Right atrium auricular region (tissue), 2 donors: ENCODE data around the gene RALA. TPM values are rescaled to one million over a fixed set of nuclear protein-coding genes. Genes with fewer than 3 reads are reported as not detected.

Experiments used
- DNase-seq: peaks from one replicate; pipeline ENCODE4 v3.0.0-alpha.2; 2019; ENCODE audit warnings: low spot score
- H3K27ac ChIP-seq, 2 donors: fragments of 200-600 bp; sonication (generic); 1 replicate in 1 of 2; 2 replicates in 1 of 2; pipeline ENCODE4 v1.5.1; 2016 to 2019
- H3K27me3 ChIP-seq, 2 donors: fragments of 200-600 bp; sonication (generic); one replicate each; pipeline versions ENCODE4 v1.5.1 to v1.6.0; 2017 to 2019
- H3K36me3 ChIP-seq: fragments of 200-600 bp; sonication (generic); one replicate; pipeline ENCODE4 v1.5.1; 2016
- H3K4me1 ChIP-seq, 2 donors: fragments of 200-600 bp; sonication (generic); one replicate each; pipeline versions ENCODE4 v1.5.1 to v1.6.0; 2017 to 2019
- H3K4me3 ChIP-seq, 2 donors: fragments of 200-600 bp; sonication (generic); 1 replicate in 1 of 2; 2 replicates in 1 of 2; pipeline ENCODE4 v1.5.1; 2017 to 2019; ENCODE audit warnings: mild to moderate bottlenecking in 1 of 2, moderate library complexity in 1 of 2
- H3K9me3 ChIP-seq, 2 donors: fragments of 200-600 bp; sonication (generic); one replicate each; pipeline ENCODE4 v1.5.1; 2019
- total RNA-seq, 2 donors: library from RNA; depleted of rRNA; stranded (reverse); fragments of >200 nt; gene quantifications; one replicate each; pipeline ENCODE4 v1.1.0, GENCODE V29; 2016
- TF ChIP-seq, protein P1 (sequence below), 2 donors: fragments of 200-600 bp; sonication (generic); IDR thresholded peaks; one replicate each; pipeline ENCODE4 v1.5.1; 2019; ENCODE audit warnings: antibody characterized with exemption in 2 of 2

RALA gene
- total RNA-seq, 2 donors from 2014 or later, result 13.2 to 14.0 TPM

DNA sequence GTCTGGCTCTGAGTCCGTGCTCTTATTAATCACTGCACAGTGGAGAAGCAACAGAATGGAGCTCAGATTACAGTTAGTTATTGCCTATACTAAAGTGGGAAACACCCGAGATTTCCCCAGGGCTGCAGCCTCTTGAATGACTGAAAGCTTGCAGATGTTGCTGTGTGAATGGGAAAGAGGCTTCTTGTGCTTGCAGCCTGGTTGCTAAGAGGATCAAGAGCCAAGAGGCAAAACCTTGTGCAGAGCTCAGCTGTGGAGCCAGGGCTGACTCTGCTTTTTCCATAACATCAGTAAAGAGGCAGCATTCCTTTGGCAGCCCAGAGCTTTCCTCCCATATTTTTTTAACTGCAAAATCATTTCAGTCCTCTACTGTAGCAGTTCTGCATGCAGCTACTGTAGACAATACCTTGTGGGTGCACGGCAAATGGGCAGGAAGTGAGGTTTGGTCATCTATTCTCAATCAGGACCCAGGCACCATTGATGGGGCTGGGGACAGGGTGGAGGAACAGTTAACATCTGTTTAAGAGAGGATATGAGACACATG lies 86.5 kb downstream of the RALA start:
- Histone ChIP-seq H3K27me3 (no peaks in the 10 kb centered on the region), H3K4me1 (peaks cover 0 to 9% of the 10 kb centered on the region in 2 donors), H3K4me3 (no peak overlapping the region), H3K36me3 (peaks cover 13% of the 10 kb centered on the region), H3K27ac (no peak overlapping the region), H3K9me3 (peaks cover 0 to 14% of the 10 kb centered on the region in 2 donors)
- DNase-seq, result no peak
- TF ChIP-seq, protein P1, sequence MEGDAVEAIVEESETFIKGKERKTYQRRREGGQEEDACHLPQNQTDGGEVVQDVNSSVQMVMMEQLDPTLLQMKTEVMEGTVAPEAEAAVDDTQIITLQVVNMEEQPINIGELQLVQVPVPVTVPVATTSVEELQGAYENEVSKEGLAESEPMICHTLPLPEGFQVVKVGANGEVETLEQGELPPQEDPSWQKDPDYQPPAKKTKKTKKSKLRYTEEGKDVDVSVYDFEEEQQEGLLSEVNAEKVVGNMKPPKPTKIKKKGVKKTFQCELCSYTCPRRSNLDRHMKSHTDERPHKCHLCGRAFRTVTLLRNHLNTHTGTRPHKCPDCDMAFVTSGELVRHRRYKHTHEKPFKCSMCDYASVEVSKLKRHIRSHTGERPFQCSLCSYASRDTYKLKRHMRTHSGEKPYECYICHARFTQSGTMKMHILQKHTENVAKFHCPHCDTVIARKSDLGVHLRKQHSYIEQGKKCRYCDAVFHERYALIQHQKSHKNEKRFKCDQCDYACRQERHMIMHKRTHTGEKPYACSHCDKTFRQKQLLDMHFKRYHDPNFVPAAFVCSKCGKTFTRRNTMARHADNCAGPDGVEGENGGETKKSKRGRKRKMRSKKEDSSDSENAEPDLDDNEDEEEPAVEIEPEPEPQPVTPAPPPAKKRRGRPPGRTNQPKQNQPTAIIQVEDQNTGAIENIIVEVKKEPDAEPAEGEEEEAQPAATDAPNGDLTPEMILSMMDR (IDR thresholded peaks at IDR 0.05), result no peak

DNA sequence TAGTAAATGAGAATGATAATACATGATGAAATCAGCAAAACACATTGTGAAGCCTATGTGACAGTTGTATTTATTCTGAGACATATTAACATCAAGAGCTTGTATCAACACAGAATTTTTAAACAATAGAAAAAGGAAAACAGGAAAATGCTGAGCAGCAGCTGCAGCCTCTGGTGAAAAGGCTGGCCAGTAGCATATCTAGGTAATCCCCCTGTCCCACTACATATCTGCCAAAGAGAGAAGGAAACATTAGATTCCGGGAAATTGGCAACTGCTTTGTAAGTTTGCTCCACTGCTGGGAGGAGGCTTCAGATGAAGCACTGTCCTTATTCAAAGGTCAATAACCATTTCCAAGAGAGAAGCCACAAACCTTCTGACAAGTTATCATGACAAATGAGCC lies 89.4 kb downstream of the RALA start:
- Histone ChIP-seq H3K27ac (no peak overlapping the region), H3K9me3 (peaks cover 0 to 20% of the 10 kb centered on the region in 2 donors), H3K36me3 (no peaks in the 10 kb centered on the region), H3K4me1 (peaks cover 0 to 9% of the 10 kb centered on the region in 2 donors), H3K27me3 (no peaks in the 10 kb centered on the region), H3K4me3 (no peak overlapping the region)
- TF ChIP-seq, protein P1 (IDR thresholded peaks at IDR 0.05), result no peak
- DNase-seq, result no peak

DNA sequence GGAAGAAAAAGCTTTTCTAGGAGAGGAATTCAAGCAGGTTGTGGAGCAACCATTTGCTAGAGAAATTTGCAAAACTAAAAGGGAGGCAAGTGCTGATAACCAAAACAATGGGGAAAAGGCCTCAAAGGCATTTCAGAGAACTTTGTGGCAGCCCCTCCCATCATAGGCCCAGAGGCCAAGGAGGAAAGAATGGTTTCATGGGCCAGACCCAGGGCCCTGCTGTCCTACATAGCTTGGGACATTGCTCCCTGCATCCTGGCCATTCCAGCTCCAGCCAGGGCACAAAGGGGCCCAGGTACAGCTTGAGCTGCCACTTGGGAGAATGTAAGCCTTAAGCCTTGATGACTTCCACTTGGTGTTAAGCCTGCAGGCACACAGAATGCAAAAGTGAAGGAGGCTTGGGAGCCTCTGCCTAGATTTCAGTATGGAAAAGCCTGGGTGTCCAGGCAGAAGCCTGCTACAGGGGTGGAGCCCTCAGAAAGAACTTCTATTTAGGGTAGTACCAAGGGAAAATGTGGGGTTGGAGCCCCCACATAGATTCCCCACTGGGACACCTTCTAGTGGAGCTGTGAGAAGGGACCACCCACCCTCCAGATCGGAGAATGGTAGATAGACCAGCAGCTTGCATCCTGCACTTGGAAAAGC lies 91.2 kb downstream of the RALA start:
- TF ChIP-seq, protein P1 (IDR thresholded peaks at IDR 0.05), result no peak
- no peak overlapping the region for H3K4me3 ChIP-seq
- peaks cover 0 to 6% of the 10 kb centered on the region in 2 donors for H3K4me1 ChIP-seq
- no peak overlapping the region for H3K27ac ChIP-seq
- DNase-seq, result no peak
- H3K36me3 ChIP-seq, result no peaks in the 10 kb centered on the region
- H3K27me3 ChIP-seq, result no peaks in the 10 kb centered on the region
- H3K9me3 ChIP-seq, result peaks cover 0 to 20% of the 10 kb centered on the region in 2 donors

DNA sequence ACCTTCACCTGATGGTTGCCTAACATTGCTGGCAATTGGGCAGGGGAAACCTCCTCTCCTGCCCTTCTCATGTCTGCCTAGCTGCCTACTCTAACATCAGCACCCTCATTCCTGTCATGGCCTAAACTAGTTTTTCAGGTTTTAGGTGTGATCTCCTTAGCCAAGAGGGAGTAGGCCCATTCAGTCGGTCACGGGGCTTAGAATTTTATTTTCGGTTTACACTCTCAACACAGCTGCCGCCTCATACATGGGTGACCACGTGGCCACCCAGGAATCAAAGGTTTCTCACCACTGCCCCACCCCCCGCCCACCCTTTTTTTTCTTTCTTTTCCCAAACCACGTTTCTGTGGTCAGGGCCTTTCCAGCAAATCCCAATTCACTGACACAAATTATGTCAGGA lies 97.2 kb downstream of the RALA start:
- Histone ChIP-seq H3K27ac (no peak overlapping the region), H3K4me3 (no peak overlapping the region), H3K4me1 (no peaks in the 10 kb centered on the region), H3K9me3 (no peaks in the 10 kb centered on the region), H3K27me3 (no peaks in the 10 kb centered on the region), H3K36me3 (no peaks in the 10 kb centered on the region)
- TF ChIP-seq, protein P1 (IDR thresholded peaks at IDR 0.05), result no peak
- no peak for DNase-seq

DNA sequence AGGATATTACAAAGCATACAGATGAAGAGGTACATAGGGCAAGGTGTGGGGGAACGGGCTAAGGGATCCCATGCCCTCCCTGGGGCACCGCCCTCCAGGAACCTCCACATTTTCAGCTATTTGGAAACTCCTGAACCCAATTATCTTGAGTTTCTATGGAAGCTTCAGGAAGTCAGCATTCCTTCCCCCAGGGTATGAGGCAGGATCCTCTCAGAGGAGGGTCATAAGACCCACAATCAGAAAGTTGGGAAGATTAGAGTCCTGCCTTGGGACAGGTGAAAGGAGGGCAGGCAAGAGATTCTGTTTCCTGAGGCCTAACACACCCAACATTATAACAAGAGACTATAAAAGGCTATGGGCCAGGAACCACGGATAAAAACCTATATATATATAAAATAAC lies 98.0 kb downstream of the RALA start:
- Histone ChIP-seq H3K4me3 (no peak overlapping the region), H3K36me3 (no peaks in the 10 kb centered on the region), H3K27ac (no peak overlapping the region), H3K9me3 (no peaks in the 10 kb centered on the region), H3K27me3 (no peaks in the 10 kb centered on the region), H3K4me1 (no peaks in the 10 kb centered on the region)
- TF ChIP-seq, protein P1 (IDR thresholded peaks at IDR 0.05), result no peak
- no peak for DNase-seq
